HepG2 (cell line): ENCODE data around the gene DPH3. TPM values are rescaled to one million over a fixed set of nuclear protein-coding genes. Genes with fewer than 3 reads are reported as not detected.

Experiments
- AGO2 ChIP-seq: fragments of 200-400 bp; formaldehyde crosslinking; optimal IDR thresholded peaks from 2 replicates; pipeline ENCODE3; 2017; ENCODE audit warnings: mild to moderate bottlenecking, low read depth, low read length, moderate library complexity
- CCAR2 ChIP-seq: fragments of 200-400 bp; formaldehyde crosslinking; optimal IDR thresholded peaks from 2 replicates; pipeline ENCODE3; 2018; ENCODE audit warnings: low read depth, mild to moderate bottlenecking, low read length, moderate library complexity
- FOXO4 ChIP-seq: sonication (generic); formaldehyde crosslinking; conservative IDR thresholded peaks from 2 replicates; pipeline ENCODE4 v1.8.1; 2023; ENCODE audit warnings: missing genetic modification reagents
- KDM2A ChIP-seq: sonication (generic); formaldehyde crosslinking; IDR thresholded peaks from 2 replicates; pipeline ENCODE4 v1.4.0; 2020; ENCODE audit warnings: low read depth, missing genetic modification reagents, borderline replicate concordance
- RAD21 ChIP-seq: fragments of 450-650 bp; formaldehyde crosslinking; IDR thresholded peaks from 2 replicates; pipeline ENCODE4 v1.5.0; 2020; ENCODE audit warnings: mild to moderate bottlenecking
- RAD51 ChIP-seq: fragments of 450-650 bp; IDR thresholded peaks from 2 replicates; pipeline ENCODE4 v1.6.1; 2016; ENCODE audit warnings: borderline replicate concordance
- RBAK ChIP-seq: sonication (generic); formaldehyde crosslinking; IDR thresholded peaks from 2 replicates; pipeline ENCODE4 v1.5.1; 2020; ENCODE audit warnings: mild to moderate bottlenecking, missing genetic modification reagents
- SNAPC5 ChIP-seq: sonication (generic); formaldehyde crosslinking; IDR thresholded peaks from 2 replicates; pipeline ENCODE4 v1.8.1; 2023; ENCODE audit warnings: mild to moderate bottlenecking, missing genetic modification reagents, borderline replicate concordance
- TOPORS ChIP-seq: sonication (generic); formaldehyde crosslinking; IDR thresholded peaks from 2 replicates; pipeline ENCODE4 v1.8.0; 2023; ENCODE audit warnings: mild to moderate bottlenecking, missing genetic modification reagents
- ZBTB20 ChIP-seq: sonication (generic); formaldehyde crosslinking; IDR thresholded peaks from 2 replicates; pipeline ENCODE4 v1.8.1; 2023; ENCODE audit warnings: missing genetic modification reagents, low read depth, mild to moderate bottlenecking, borderline replicate concordance
- ZBTB44 ChIP-seq: sonication (generic); formaldehyde crosslinking; IDR thresholded peaks from 2 replicates; pipeline ENCODE4 v1.4.0; 2020; ENCODE audit warnings: missing genetic modification reagents
- ZFP36L2 ChIP-seq: sonication (generic); formaldehyde crosslinking; IDR thresholded peaks from 2 replicates; pipeline ENCODE4 v1.4.0; 2020; ENCODE audit warnings: missing genetic modification reagents
- ZNF224 ChIP-seq: sonication (generic); formaldehyde crosslinking; IDR thresholded peaks from 2 replicates; pipeline ENCODE4 v1.5.0; 2020; ENCODE audit warnings: mild to moderate bottlenecking, missing genetic modification reagents
- ZNF276 ChIP-seq: sonication (generic); formaldehyde crosslinking; IDR thresholded peaks from 2 replicates; pipeline ENCODE4 v1.4.0; 2020; ENCODE audit warnings: mild to moderate bottlenecking, low read depth, missing genetic modification reagents
- ZNF496 ChIP-seq: sonication (generic); formaldehyde crosslinking; IDR thresholded peaks from 2 replicates; pipeline ENCODE4 v1.8.1; 2023; ENCODE audit warnings: mild to moderate bottlenecking, moderate library complexity, missing genetic modification reagents; ENCODE audit not compliant: insufficient replicate concordance
- ZNF609 ChIP-seq: sonication (generic); formaldehyde crosslinking; IDR thresholded peaks from 2 replicates; pipeline ENCODE4 v1.4.0; 2020; ENCODE audit warnings: mild to moderate bottlenecking, missing genetic modification reagents, borderline replicate concordance
- ZSCAN20 ChIP-seq: sonication (generic); formaldehyde crosslinking; IDR thresholded peaks from 2 replicates; pipeline ENCODE4 v1.4.0; 2020; ENCODE audit warnings: missing genetic modification reagents, mild to moderate bottlenecking, borderline replicate concordance
- polyA plus RNA-seq, 8 experiments: library from polyadenylated mRNA; depleted of rRNA in 3 of 8; stranded (reverse) in 7 of 8; unstranded in 1 of 8; fragments of >200 nt; fragmentation: Illumina TruSeq in 4 of 8; extraction: Trizol in 4 of 8; gene quantifications; 2 replicates each; pipeline versions ENCODE4 v1.2.1 to v1.2.3, GENCODE V29; 2011 to 2016; ENCODE audit warnings: low read depth in 4 of 8, missing spikeins in 1 of 8, mixed read lengths in 1 of 8; ENCODE audit not compliant: insufficient read depth in 1 of 8
- total RNA-seq, 5 experiments: library from RNA; depleted of rRNA; stranded (reverse); fragments of >200 nt; fragmentation: Illumina TruSeq; extraction: Trizol; gene quantifications; 2 replicates each; pipeline ENCODE4 v1.2.3, GENCODE V29; 2016; ENCODE audit warnings: low read depth in 1 of 5

DPH3 gene
- total and polyA plus RNA-seq, 2 of the 13 experiments (the other 11 are each of a cell fraction or from before 2014, with no cell fraction given): 18.3 to 21.6 TPM

GRCh38 chr3:16247282-16248061, 17.3 kb downstream of the DPH3 start (continued):
- TF ChIP-seq ZNF496 (CRISPR knock-in tag) (no peak), TOPORS (CRISPR knock-in tag) (0 out of 2 replicates have a peak, but pooled peaks have one; percentile 31), CCAR2 (no peak), RAD51 (no peak), FOXO4 (CRISPR knock-in tag) (no peak), ZFP36L2 (CRISPR knock-in tag) (no peak), ZBTB20 (CRISPR knock-in tag) (no peak), KDM2A (CRISPR knock-in tag) (peak; percentile 51; the same call in 1 of the 2 replicates), AGO2 (no peak), RBAK (no peak), ZBTB44 (CRISPR knock-in tag) (no peak), ZSCAN20 (no peak), RAD21 (CRISPR knock-in tag) (peak; percentile 87), ZNF276 (no peak), ZNF609 (CRISPR knock-in tag) (no peak), ZNF224 (CRISPR knock-in tag) (no peak), SNAPC5 (CRISPR knock-in tag) (no peak)
